Kidney capillary endothelial cell (primary cell): Measurements from ENCODE around the gene LNPK.
"Not testable (repeated sequence)": the region's sequence is repeated elsewhere in the genome, so short reads cannot be mapped to it uniquely, and the experiment has no call there.

Source experiments
- DNase-seq: peaks from one replicate; pipeline ENCODE4 v3.0.0-alpha.2; 2018; ENCODE audit warnings: low spot score

Gene LNPK, protein sequence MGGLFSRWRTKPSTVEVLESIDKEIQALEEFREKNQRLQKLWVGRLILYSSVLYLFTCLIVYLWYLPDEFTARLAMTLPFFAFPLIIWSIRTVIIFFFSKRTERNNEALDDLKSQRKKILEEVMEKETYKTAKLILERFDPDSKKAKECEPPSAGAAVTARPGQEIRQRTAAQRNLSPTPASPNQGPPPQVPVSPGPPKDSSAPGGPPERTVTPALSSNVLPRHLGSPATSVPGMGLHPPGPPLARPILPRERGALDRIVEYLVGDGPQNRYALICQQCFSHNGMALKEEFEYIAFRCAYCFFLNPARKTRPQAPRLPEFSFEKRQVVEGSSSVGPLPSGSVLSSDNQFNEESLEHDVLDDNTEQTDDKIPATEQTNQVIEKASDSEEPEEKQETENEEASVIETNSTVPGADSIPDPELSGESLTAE

DNA sequence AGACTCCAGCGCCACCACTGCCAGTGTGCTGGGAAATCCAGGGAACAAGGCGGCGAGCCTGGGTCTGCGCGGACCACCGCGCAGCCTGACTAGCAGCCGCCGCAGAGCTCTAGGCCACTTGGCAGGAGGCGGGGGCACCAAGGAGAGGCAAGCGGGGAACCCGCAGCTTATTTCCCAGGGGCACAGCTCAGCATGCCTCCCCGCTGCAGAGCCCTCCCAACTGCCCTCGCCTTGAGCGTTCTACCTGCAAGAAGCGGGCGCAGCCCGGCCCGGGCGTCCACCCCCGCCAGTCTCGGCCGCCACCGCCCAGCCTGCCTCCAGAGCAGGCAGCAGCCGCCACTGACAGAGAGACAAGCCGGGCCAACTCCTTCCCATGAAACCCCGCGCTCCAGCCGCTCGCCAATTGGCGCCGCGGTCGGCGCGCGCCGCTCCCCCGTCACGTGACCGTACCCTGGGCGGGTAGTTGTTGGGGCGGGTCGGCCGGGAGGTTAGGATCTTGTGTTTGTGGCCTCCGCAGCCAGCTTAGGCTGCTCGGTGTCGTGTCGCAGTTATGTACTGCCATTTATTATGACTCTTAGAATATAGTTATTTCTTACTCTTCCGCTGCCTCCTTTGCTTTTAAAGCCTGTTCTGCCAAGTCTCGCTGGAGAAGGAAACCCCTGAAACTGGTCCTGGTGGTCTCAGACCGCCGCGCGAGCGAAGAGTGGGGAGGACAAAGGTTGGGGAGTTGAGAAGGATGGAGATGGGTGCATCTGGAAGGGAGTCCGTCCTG lies at the start of gene LNPK:
LNPK (minus strand) TSS at position 352 of the 772 bp plus-strand sequence. CDS start 6,683 bp downstream, outside the sequence.
- DNase-seq, result peak; percentile 85

DNA sequence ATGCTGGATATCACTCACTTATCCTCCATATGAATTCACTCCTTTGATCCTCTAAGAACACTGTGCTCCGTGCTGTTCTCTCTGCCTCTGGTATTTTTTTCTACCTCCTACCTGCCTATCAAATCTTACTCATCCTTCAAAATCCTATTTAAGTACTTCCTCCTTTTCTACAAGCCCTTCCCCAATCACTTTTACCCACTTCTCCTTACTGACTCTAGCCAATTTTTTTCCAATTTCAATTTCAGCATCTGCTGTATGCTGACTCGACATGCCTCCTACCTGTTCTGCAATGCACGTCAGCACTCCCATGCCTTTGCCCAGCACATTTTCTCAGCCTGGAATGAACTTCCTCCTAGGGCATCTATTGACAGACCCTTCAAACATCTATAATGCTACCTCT lies 37.3 kb upstream of the LNPK start:
- DNase-seq, result no peak

DNA sequence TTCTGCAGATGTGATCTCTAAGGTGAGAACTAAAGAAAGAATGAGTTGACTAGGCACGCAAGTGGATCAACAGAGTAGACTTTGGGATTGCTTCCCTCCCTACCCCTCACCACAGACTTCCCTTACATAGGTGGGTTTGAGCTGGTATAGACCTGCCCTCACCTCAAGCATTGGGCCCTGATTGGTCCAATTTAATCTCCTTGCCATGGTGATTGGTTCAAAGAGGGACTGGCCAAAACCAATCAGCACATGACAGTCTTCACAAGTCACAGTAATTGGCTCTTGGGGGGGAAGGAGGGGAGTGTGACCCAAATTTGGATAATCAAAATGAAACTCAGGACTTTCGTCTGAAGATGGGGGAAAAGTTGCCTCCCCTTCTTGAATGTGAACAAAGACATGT lies 36.6 kb upstream of the LNPK start:
- DNase-seq, result no peak

DNA sequence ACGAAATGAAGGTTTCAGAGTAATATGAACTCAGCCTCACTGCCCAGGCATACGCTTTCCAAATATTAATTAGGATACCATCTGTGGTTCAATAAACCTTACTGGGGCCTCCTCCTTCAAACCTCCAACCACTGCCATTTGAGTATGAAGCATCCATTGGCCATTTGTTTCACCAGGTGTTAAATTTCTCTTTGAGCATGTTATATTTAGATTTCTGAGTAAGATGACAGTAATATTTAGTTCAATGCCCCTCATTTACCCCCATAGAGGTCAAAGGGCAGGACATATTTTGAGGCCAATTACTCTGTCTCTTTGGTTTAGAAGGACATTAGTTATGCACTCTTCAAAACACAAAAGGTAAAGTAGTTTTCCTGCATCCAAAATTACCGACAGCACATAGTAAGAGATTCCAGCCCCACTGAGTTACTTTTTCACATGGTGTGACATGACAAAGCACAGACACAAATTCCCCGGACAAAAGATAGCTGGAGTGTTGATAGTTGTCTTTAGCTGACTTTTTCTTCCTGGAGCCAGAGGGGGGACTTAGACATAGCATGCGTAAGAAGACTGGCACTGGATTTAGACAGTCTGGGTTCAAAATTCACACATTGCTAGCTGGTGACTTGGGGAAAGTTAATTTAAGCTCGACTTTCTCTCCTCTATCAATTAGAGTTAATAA lies 33.1 kb upstream of the LNPK start:
- no peak for DNase-seq

DNA sequence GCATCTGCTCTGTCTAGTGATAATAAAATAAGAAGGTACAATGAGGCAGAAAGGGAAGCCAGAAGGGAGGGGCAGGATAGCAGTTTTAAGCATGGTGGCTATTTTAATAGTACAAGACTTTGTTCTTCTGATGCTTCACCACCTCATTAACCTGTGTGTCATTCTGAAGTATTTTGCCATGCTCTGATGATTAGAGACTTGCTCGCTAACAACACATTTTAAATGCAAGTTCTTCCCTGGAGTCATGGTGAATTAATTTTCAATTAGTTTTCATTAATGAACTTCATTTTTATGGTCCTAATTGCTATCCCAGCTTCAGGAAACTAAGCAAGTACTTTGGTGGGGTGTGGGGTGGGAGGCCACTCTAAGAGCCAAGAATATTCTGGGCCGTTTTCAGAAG lies 25.7 kb upstream of the LNPK start:
- DNase-seq, result no peak

DNA sequence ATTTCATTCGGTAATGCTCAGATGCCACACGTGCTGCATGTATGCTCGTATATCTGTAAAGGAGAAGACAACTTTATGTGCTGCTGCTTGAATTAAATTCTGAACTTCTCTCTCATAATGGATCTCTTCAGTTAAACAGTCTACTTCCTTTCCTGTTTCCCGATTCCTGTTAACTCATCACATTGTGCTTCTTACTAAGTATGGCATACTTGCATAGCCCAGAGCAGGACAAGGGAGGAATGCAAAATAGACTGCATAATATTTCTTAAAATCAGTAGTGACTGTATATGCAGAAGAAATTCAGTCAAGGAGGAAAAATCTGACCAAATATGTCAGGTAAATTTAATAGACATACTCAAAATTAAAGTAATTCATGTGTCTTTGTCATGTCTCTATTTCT lies 23.9 kb upstream of the LNPK start:
- DNase-seq, result no peak

DNA sequence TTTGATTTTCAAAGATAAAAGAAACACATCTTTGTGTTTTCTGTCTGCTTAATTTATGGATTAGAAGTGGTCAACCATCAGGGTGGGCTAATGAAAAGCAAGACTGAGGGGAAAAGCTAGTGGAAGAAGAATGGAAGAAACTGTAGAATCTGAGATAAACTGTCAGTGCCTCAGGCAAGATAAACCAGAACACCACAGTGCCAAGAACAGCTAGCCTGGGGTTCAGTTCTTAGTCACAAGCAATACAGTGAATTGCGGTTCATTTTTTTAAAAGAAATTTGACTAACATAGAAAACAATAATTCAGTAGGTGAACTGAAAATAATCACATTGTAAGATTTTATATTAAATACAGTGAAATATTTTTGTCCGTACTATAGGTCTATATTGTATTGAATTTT lies 22.0 kb upstream of the LNPK start:
- no peak for DNase-seq

DNA sequence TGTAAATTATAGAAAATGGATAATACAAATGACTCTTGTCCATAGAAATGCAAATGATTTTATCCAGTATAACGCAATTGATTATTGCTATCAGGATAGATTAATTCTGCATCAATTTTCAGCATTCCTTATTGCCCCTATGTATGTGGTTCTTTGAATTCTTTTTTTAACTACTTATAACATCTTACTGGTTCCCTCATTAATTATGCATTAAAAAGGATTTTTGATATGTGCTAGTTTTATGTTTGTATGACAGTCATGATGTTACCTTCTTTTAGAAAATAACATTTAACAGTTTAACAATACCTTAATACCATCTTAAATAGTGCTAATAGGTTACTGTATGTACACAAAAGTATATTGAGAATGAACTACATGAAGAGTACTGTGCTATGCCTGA lies 20.0 kb upstream of the LNPK start:
- DNase-seq, result no peak

DNA sequence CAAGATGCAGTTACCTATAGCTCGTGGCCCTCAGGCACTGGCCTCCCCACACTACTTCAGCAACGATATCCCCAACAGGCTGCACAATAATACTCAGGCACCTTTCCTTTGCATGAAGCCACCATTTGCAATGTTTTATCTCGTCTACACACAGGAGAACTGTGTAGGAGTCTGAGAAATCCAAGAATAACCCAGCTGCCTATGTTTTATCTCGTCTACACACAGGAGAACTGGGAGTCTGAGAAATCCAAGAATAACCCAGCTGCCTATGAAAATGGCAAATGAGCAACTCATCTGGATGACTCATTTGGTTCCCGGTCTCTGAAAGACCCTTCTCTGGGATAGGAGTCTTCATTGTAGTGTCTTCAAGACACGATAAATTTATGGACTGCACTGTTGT lies 18.3 kb upstream of the LNPK start:
- DNase-seq, result no peak

DNA sequence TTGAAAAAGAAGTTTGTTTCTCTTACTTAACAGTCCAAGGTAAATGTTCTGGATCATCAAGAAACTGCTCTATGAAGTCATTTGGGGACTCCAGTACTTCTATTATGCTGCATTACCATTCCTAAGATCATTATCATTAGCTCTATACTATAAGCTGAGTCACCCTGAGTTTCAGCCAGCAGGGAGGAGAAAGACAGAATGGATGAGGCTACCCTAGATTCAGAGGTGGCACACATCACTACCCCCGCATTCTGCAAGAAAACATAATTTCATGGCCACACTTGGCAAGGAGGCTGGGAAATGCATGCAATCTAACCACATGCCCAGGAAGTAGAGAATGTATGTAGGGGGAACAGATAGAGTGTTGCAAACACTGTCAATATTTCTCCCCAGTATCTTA lies 16.6 kb upstream of the LNPK start:
- DNase-seq, result no peak

DNA sequence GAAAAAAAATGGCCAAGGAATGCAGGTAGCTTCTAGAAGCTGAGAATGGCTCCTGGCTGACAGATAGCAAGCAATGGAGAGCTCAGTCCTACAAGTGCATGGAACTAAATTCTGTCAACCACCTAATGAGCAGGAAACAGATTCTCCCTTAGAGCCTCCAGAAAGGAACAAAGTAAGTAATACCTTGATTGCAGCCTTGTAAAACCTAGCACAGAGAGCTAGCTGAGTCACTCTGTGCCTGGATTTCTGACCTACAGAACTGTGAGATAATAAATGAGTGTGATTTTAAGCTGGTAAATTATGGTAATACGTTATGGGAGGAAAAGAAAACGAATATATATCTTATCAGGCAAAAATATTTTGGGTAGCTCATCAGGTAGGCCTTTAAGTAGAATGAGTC lies 7.4 kb upstream of the LNPK start:
- DNase-seq, result no peak

DNA sequence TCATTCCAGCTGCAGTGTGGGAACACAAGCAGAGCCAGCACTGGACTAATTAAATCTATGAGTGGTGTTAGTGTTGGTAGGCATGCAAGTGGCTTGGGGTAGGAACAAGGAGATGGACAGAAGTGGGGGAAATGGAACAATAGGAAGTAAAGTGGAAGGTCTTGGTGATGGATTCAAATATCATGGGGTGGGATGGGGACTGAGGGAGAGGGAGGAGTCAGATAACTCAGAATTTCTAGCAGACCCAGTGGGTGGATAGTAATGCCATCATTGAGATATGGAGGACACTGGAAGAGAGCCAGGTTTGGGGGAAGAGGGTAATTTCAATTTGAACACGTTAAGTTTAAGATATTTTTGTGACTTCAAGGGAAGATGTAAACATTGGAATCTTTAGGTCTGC lies 2.9 kb upstream of the LNPK start:
- no peak for DNase-seq

DNA sequence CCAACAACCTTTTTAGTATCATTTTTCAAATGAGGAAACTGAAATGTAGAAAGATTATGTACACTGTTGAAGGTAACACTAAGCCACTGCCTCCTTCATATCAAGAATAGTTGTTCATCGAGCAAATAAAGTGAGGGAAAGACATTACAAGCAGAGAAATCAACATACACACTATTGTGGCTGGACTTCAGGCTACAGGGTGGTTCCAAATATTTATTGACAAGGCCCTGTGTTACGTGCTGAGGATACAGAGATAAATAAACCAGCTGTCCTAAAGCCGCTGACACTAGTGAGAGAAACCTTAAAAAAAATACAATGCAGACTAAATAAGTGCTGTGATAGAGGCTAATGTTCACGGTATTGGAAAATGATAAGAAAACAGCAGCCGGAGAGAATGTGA lies 1.9 kb upstream of the LNPK start:
- DNase-seq, result no peak

DNA sequence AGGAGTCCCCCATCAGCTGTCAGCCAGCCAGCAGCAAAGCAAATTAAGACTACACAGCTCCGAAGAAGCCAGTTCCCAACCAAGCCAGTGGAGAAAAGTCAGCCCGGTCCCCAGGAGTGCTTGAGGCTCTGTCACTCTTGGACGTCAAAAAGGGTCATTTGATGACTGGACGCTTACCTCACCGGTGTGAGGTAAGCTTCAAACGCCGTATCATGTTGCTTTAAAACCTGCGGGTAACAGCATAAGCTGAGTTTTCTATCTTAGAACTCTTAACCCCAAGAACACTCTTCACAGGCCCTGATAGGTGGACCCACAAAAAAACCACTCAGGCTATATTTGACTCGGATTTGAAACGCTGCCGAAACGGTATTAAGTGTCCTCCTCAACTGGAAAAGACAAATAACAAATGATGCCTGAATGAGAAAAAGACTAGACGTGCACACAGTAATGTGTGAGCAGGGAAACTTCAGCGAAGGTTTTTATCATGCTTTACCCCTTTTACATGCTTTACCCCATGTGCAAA lies 682 bp upstream of the LNPK start:
- peak; percentile 17 for DNase-seq

DNA sequence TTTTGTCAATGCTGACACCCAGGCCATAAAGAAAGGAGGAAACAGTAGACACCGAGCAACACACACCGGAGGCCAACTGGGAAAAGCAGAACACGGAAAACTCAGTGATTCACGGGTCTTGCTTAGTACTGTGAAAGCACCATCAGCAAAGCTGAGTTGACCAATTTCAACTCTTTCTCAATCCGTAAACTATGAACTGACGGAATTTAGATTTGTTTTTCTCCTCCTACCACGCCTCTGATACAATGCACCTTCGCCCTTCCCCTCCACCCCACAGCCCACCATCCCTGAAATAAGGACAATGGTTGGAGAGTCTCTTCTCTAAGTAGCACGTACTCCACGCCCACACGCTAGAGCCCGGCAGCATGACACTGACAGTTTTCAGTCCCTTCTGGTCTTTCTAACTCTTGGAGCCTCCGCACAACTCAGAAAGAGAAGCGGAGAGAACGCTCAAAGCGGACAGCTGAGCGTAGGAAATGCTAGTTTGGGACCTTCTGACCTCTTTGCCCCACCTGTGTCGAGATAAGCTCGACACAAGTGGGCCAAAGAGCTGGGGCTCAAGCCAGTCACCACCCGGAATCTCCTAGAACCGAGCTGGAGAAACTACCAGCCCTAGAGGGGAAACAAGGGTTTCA lies 669 bp downstream of the LNPK start:
- peak; percentile 27 for DNase-seq

DNA sequence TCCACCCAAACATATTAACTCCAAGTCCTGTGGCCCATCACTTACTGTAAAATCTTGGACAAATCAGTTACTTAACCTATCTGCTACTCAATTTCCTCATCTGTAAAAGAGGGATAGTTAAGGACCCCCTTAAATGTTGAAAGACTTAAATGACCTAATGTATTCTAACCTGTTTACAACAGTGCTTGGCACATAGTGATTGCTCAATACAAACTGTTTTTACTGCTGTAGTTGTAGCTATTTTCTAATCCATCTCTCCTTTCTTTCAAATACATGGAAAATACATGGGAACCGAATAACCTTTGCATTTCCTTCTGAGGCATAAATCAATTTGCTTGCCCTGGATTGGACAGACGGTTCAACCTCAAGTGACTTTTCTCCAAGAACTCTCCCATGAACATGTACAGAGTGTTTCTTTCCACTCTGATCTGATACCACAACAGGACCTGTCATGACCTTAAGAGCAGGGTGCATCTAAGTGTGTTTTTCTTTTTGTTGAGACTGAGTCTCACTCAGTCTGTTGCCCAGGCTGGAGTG lies 2.7 kb downstream of the LNPK start:
- DNase-seq, result no peak

DNA sequence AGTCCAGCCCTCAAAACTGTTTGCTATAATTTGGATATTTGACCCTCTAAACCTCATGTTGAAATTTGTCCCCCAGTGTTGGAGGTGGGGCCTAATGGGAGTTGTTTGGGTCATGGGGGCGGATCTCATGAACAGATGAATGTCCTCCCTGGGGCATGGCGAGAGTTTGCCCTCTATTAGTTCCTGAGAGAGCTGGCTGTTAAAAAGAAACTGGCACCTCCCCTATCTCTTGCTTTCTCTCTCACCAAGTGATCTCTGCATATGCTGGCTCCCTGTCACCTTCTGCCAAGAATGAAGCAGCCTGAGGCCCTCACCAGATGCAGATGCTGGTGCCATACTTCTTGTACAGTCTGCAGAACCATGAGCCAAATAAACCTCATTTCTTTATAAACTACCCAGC lies 12.0 kb downstream of the LNPK start:
- no peak for DNase-seq

DNA sequence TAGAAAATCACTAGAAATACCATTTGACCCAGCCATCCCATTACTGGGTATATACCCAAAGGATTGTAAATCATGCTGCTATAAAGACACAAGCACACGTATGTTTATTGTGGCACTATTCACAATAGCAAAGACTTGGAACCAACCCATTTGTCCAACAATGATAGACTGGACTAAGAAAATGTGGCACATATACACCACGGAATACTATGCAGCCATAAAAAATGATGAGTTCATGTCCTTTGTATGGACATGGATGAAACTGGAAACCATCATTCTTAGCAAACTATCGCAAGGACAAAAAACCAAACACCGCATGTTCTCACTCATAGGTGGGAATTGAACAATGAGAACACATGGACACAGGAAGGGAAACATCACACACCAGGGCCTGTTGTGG lies 14.9 kb downstream of the LNPK start:
- DNase-seq, result not testable (repeated sequence)

DNA sequence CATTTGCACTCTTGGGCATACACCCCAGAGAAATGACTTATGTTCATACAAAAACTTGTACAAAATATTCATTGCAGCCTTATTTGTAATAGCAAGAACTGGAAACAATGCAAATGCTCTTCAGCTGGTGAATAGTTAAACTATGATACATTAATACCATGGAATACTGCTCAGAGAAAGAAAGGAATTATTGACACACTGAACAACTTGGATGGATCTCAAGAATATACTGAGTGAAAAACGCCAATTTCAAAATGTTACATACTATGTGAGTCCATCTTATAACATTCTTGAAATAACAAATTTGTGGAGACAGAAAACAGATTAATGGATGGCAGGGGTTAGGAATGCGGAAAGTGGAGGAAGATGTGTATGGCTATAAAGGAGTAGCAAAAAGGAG lies 17.2 kb downstream of the LNPK start:
- no peak for DNase-seq

DNA sequence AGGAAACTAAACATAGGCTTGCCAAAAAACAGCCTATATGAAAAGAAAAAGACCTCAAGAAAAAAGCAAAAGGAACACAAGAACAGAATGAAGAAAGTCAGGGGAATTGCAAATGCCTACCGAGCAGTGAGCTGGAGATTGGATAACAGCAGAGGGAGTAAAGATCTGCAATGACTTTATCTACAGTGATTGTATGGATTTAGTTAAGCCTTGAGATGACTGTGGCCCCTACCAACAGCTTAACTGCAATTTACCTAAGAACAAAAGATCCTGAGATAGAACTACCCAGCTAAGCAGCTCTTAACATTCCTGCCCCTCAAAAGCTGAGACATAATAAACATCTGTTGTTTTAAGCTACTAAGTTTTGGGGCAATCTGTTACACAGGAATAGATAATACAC lies 20.5 kb downstream of the LNPK start:
- DNase-seq, result no peak

DNA sequence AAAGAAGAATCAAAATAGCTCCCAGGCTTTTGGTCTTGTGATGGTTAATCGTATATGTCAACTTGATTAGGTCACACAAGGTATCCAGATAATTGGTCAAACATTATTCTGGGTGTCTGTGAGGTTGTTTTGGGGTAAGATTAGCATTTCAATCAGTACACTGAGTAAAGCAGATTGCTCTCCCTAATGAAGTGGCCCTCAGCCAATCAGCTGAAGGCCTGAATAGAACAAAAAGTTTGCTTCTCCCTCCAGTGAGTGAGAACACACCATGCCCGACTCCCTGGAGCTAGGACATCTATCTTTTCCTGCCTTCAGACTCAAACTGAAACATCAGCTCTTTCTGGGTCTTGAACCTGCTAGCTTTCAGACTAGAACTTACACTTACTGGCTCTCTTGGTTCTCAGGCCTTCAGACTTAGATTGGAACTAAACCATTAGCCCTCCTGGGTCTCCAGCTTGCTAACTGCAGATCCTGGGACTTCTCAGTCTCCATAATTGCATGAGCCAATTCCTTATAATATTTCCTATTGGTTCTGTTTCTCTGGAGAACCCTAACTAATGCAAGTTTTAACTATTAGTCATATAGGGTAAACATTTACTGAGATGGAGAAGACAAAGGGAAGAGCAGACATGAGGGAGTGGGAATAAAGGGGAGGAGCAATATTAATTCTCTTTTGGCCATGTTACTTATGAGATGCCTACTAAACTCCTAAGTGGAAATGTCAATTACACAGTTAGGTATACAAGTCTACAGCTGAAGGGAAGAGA lies 25.5 kb downstream of the LNPK start:
- no peak for DNase-seq
